Measurements from ENCODE around the gene VPS51. TPM values are rescaled to one million over a fixed set of nuclear protein-coding genes. Genes with fewer than 3 reads are reported as not detected.
A peak's percentile ranks its signal among the peaks of the same experiment; 100 is the strongest.

The VPS51 gene
- total RNA-seq, 1 experiment from 2014 or later: 113 TPM

DNA sequence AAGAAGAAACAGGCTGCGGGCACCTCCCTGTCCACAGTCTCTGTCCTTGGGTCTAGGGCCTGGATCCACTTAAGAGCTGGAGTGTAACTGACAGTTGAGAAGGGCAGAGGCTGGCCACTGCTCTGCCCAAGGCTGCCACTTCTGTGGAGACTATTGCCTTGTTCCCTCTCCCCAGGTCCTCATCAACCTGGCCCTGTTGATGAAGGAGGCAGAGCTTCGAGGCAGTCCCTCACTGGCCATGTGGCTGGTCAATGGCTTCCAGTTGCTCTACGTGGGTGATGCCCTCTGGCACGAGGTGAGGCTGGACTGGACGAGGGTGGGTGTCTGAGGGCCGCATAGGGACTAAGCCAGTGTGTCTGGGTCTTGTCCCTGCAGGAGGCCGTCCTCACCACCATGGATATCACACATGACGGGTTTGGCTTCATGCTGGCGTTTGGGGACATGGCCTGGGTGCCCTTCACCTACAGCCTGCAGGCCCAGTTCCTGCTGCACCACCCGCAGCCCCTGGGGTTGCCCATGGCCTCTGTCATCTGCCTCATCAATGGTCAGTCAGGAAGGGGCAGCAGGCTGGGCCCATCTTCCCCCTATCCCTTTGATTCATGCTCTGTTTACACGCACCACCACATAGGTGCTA is 18.6 kb downstream of the VPS51 start:
- Histone ChIP-seq H3K79me2 (ENCODE audit: low read depth) (peaks cover 37% of the 10 kb centered on the region), H3K4me1 (replicated peaks; ENCODE audit: insufficient read depth) (peaks cover 34% of the 10 kb centered on the region), H3K4me3 (no peak overlapping the region), H3K27ac (no peak overlapping the region), H3K9me2 (ENCODE audit: insufficient read depth) (no peaks in the 10 kb centered on the region), H2AFZ (no peak overlapping the region), H3F3A (ENCODE audit: insufficient read depth, low read depth) (peaks cover 72% of the 10 kb centered on the region), H3K27me3 (ENCODE audit: insufficient read depth, low read depth) (no peaks in the 10 kb centered on the region), H3K9me3 (ENCODE audit: insufficient read depth, low read depth) (no peaks in the 10 kb centered on the region), H3K4me2 (no peak overlapping the region), H3K36me3 (ENCODE audit: low read depth) (peaks cover 1% of the 10 kb centered on the region; the same call in 1 of the 2 replicates), H4K20me1 (ENCODE audit: insufficient read depth) (0 out of 2 replicates have a peak, but pooled peaks cover 10% of the 10 kb centered on the region)
- CTCF ChIA-PET: interaction anchor here (1.2 kb wide), 1 partner anchor 20 kb away, joined by 3 read pairs; no protein-coding TSS in a partner anchor
- TF ChIP-seq EZH2 (IDR thresholded peaks at IDR 0.05; ENCODE audit: low read depth): no peak
- TF ChIP-seq, protein P1, sequence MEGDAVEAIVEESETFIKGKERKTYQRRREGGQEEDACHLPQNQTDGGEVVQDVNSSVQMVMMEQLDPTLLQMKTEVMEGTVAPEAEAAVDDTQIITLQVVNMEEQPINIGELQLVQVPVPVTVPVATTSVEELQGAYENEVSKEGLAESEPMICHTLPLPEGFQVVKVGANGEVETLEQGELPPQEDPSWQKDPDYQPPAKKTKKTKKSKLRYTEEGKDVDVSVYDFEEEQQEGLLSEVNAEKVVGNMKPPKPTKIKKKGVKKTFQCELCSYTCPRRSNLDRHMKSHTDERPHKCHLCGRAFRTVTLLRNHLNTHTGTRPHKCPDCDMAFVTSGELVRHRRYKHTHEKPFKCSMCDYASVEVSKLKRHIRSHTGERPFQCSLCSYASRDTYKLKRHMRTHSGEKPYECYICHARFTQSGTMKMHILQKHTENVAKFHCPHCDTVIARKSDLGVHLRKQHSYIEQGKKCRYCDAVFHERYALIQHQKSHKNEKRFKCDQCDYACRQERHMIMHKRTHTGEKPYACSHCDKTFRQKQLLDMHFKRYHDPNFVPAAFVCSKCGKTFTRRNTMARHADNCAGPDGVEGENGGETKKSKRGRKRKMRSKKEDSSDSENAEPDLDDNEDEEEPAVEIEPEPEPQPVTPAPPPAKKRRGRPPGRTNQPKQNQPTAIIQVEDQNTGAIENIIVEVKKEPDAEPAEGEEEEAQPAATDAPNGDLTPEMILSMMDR (conservative IDR thresholded peaks at IDR 0.05): no peak
- BruUV-seq (replicated peaks): no TSS peak
- POLR2A ChIA-PET (ENCODE audit: unreplicated experiment): interaction anchor here (0.6 kb wide), 1 partner anchor 203 kb away, joined by 3 read pairs; no protein-coding TSS in a partner anchor
- intact Hi-C loops (cut with micrococcal nuclease; ENCODE audit: unreplicated experiment): loop anchor here (5.0 kb wide), 2 partner anchors 218 to 337 kb away; partner anchors contain the start of genes DPF2 and SF1
- no peak for DNase-seq

DNA sequence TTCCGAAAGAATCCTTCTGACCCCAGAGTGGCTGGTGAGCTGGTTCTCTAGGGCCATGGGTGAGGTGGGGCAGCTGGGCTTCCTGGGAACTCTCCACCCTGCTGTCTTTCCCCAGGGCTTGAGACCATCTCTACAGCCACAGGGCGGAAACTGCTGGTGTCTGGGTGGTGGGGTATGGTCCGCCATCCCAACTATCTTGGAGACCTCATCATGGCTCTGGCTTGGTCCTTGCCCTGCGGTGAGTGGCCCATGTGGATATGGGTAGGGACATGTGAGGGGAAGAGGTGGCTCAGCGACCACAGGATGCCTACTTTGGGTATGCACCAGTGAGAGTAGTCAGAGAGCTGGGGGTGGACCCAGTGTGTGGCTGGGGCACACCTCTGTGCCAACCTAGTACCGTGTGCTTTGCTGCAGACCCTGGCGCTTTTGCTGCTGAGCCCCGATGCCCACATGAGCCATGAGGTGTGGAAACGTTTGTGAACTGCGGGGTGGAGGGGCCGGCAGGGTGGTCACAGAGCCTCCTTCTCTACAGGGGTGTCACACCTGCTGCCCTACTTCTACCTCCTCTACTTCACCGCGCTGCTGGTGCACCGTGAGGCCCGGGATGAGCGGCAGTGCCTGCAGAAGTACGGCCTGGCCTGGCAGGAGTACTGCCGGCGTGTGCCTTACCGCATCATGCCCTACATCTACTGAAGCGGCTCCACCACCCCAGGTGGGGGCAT is 19.5 kb downstream of the VPS51 start:
- peak overlapping the region; percentile 98 for H3K4me2 ChIP-seq

More for the DNA sequence above, 19.5 kb downstream of the VPS51 start:
- intact Hi-C loops (cut with micrococcal nuclease; ENCODE audit: unreplicated experiment): loop anchor here (2.0 to 5.0 kb wide), 6 partner anchors 89 to 338 kb away; partner anchors contain the start of genes ARL2, ATG2A, PPP2R5B and SF1
- Histone ChIP-seq H3F3A (ENCODE audit: insufficient read depth, low read depth) (peaks cover 74% of the 10 kb centered on the region), H4K20me1 (ENCODE audit: insufficient read depth) (peaks cover 10% of the 10 kb centered on the region; the same call in 1 of the 2 replicates), H3K36me3 (ENCODE audit: low read depth) (peaks cover 10% of the 10 kb centered on the region), H3K9me3 (ENCODE audit: insufficient read depth, low read depth) (no peaks in the 10 kb centered on the region), H3K4me3 (peak overlapping the region; percentile 100; the same call in 1 of the 2 replicates), H3K27ac (no peak overlapping the region), H2AFZ (no peak overlapping the region), H3K9me2 (ENCODE audit: insufficient read depth) (no peaks in the 10 kb centered on the region), H3K4me1 (replicated peaks; ENCODE audit: insufficient read depth) (peaks cover 39% of the 10 kb centered on the region), H3K27me3 (ENCODE audit: insufficient read depth, low read depth) (no peaks in the 10 kb centered on the region), H3K79me2 (ENCODE audit: low read depth) (peaks cover 46% of the 10 kb centered on the region)
- POLR2A ChIA-PET (ENCODE audit: unreplicated experiment): no interaction called here
- CTCF ChIA-PET: no interaction called here
- TF ChIP-seq, protein P1 (conservative IDR thresholded peaks at IDR 0.05): no peak
- no peak for TF ChIP-seq EZH2 (IDR thresholded peaks at IDR 0.05; ENCODE audit: low read depth)
- no TSS peak for BruUV-seq (replicated peaks)
- no peak for DNase-seq
